OCI-LY1 (cell line): Measurements from ENCODE around the gene TIMP2.

Source experiments
- EZH2 ChIP-seq: fragments of 200-600 bp; sonication (generic), shearing (Covaris generic); IDR thresholded peaks from 2 replicates; pipeline ENCODE4 v1.8.0; 2017; ENCODE audit warnings: borderline replicate concordance, mixed run types, mild to moderate bottlenecking, antibody characterized with exemption, low read length, moderate library complexity, mixed read lengths
- TF ChIP-seq, protein P1 (sequence below): fragments of 200-600 bp; sonication (generic), shearing (Covaris generic); IDR thresholded peaks from 2 replicates; pipeline ENCODE4 v1.5.1; 2017; ENCODE audit warnings: mild to moderate bottlenecking, antibody characterized with exemption, low read length, moderate library complexity, mixed read lengths

- TF ChIP-seq, protein P1, sequence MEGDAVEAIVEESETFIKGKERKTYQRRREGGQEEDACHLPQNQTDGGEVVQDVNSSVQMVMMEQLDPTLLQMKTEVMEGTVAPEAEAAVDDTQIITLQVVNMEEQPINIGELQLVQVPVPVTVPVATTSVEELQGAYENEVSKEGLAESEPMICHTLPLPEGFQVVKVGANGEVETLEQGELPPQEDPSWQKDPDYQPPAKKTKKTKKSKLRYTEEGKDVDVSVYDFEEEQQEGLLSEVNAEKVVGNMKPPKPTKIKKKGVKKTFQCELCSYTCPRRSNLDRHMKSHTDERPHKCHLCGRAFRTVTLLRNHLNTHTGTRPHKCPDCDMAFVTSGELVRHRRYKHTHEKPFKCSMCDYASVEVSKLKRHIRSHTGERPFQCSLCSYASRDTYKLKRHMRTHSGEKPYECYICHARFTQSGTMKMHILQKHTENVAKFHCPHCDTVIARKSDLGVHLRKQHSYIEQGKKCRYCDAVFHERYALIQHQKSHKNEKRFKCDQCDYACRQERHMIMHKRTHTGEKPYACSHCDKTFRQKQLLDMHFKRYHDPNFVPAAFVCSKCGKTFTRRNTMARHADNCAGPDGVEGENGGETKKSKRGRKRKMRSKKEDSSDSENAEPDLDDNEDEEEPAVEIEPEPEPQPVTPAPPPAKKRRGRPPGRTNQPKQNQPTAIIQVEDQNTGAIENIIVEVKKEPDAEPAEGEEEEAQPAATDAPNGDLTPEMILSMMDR = no peak
- no peak for TF ChIP-seq EZH2
Measured at GRCh38 chr17:78950870-78951269, 25.7 kb upstream of the TIMP2 start.
